C1 segment of cervical spinal cord (tissue), 14 donors: Measurements from ENCODE around the gene CIAO2B.
"Not testable (repeated sequence)": the region's sequence is repeated elsewhere in the genome, so short reads cannot be mapped to it uniquely, and the experiment has no call there.

ENCODE experiments used
- DNase-seq, 14 donors: peaks; one replicate each; lab custom pipeline; 2025; lab: John Stamatoyannopoulos, UW

CIAO2B gene

DNA sequence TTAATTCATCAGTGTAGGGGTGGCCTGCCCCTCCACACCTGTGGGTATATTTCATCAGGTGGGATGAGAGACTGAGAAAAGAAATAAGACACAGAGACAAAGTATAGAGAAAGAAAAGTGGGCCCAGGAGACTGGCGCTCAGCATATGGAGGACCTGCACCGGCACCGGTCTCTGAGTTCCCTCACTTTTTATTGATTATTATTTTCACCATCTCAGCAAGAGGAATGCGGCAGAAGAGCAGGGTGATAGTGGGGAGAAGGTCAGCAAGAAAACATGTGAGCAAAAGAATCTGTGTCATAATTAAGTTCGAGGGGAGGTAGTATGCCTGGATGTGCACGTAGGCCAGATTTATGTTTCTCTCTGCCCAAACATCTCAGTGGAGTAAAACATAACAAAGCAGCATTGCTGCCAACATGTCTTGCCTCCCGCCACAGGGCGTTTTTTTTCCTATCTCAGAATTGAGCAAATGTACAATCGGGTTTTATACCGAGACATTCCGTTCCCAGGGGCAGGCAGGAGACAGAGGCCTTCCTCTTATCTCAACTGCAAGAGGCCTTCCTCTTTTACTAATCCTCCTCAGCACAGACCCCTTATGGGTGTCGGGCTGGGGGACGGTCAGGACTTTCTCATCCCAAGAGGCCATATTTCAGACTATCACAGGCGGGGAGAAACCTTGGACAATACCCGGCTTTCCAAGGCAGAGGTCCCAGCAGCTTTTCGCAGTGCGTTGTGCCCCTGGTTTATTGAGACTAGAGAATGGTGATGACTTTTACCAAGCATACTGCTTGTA lies 21.4 kb upstream of the CIAO2B start:
- DNase-seq: not testable (repeated sequence)

DNA sequence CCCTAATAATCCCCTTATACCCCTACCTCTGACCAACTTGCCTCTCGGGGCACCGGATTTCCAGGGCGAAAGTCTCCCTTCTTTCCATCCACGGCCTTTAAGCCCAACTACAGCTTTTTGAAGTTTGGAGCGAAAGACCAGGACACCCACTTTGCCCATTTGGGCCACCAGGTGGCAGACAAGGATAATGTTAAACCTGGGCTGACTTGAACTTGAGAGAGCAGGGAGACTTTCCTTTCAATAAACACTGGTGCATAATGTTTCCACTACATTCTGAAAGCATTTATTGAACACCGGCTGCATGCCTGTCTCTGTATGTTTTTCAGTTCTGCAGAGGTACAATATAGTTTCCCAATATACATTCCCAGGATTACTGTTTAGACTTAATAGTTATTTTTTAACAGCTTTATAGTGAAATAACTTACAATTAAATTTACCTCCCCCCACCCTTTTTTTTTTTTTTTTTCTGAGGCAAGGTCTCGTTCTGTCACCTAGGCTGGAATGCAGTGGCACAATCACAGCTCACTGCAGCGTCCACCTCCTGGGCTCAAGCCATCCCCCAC lies 20.0 kb upstream of the CIAO2B start:
- DNase-seq: peak in 11 of 14 donors; percentile 11 to 61 (median 36)

- DNase-seq: no peak
Measured at GRCh38 chr16:66953462-66954096, 19.4 kb upstream of the CIAO2B start.

- DNase-seq: no peak
Measured at GRCh38 chr16:66952430-66953110, 18.4 kb upstream of the CIAO2B start.

DNA sequence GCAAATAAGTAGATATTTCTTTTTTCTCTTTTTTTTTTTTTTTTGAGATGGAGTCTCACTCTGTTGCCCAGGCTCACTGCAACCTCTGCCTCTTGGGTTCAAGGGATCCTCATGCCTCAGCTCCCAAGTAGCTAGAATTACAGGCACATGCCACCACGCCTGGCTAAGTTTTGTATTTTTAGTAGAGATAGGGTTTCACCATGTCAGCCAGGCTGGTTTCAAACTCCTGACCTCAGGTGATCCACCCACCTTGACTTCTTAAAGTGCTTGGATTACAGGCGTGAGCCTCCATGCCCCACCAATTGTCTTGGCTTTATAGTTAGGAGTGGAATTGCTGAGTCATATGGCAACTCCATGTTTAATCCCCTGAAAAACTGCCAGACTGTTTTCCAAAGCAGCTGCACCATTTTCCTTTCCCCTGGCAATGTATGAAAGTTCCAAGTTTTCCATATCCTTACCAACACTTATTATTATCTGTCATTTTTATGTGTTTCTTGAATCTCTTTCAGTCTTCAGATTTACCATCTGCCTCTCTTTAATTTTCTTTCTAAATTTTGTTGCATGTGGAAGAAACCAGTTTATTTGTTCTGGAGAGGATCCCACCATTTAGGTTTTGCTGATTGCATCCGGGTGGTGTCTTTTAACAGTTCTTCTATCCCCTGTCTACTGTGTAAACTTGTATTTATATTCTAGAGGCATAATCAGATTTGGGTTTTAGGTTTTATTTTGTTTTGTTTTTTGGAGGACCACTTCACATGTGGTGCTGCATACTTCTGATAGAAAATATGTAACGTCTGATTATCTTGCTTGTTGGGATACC lies 17.0 kb upstream of the CIAO2B start:
- DNase-seq: no peak

DNA sequence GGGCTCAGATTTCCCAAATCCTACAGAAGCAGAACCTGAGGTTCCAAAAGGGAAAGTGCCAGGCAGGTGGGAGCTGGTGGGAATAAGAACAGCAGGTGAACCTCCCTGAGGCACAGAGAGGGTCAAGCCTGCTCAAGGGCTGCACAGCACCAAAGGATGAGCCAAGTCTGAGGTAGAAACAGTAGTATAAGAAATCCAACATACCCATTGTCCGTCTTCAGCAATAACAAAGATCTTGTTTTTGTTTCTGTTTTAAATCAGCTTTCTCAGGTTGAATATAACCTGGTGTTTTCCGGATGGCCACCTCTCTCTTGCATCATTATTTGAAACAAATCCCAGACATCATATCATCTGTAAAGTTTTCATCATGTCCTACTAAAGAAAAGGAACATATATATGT lies 16.2 kb upstream of the CIAO2B start:
- no peak for DNase-seq

DNA sequence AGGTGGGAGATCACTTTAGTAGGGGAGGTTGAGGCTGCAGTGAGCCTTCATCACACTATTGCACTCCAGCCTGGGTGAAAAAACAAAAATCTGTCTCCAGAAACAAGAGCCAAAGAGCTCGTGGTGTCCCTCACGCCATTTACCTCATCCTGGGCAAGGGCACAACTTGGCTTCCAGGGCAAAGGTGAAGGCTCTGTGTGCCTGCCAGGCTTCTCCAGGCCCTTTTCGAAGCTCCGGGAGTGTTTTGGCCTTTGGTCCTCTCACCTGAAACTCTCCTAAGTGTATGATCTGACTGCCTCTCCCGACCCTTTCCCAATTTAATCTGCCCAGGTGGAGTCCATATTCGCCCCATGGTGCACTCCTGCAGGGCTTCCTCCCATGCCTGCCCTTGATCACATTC lies 15.3 kb upstream of the CIAO2B start:
- no peak for DNase-seq

- DNase-seq: no peak
Measured at GRCh38 chr16:66948837-66949225, 14.6 kb upstream of the CIAO2B start.

GRCh38 chr16:66948134-66948836 lies 14.1 kb upstream of the CIAO2B start:
- peak in 4 of 14 donors; percentile 10 to 42 (median 26) for DNase-seq

GRCh38 chr16:66947302-66948065 lies 13.3 kb upstream of the CIAO2B start:
- peak in 13 of 14 donors; percentile 5 to 76 (median 47) for DNase-seq

- no peak for DNase-seq
Measured at GRCh38 chr16:66946974-66947301, 12.7 kb upstream of the CIAO2B start.

DNA sequence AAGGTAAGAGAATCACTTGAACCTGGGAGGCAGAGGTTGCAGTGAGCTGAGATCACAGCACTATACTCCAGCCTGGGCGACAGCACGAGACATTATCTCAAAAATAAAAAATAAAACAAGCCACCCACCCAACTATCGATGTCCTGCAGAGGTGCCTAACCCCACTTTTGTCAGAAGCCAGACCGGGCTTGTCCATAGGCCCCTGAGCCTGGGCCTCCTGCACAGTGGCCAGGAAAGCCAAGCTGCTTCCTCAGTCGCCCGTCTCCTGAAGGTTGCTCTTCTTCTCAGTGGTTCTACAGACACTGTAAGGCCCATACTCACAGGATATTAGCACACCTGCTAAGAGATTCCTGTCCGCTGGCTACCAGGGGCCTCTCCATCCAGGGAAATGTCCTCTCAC lies 12.3 kb upstream of the CIAO2B start:
- DNase-seq: no peak

GRCh38 chr16:66945939-66946338 lies 11.7 kb upstream of the CIAO2B start:
- DNase-seq: no peak

DNA sequence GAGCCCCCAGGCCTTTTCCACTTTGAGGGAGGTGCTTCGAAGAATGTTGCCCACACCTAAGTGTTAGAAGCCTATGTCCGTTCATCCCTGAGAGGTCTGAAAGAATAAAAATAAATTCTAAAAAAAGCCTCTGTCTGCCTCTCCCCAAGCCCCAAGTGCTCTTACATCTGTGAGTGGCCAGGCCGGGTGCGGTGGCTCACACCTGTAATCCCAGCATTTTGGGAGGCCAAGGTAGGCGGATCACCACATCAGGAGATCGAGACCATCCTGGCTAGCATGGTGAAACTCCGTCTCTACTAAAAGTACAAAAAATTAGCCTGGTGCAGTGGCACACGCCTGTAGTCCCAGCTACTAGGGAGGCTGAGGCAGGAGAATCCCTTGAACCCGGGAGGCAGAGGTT lies 10.8 kb upstream of the CIAO2B start:
- DNase-seq: not testable (repeated sequence)

DNA sequence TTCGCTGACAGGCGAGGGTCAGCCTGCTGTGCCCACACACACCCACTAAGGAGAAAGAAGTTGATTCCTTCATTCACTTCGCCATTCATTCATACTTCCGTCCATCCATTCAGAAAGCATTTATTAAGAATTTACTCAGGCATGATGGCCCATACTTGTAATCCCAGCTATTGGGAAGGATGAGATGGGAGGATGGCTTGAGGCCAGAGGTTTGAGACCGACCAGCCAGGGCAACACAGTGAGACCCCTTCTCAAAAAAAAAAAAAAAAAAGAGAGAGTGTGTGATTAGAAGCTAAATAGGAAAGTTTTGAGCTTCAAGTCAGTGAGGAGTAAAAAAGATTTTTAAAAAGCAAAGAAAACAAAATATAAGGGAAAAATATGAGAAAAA lies 9.8 kb upstream of the CIAO2B start:
- no peak for DNase-seq

GRCh38 chr16:66943426-66944053 lies 9.3 kb upstream of the CIAO2B start:
- DNase-seq: no peak

DNA sequence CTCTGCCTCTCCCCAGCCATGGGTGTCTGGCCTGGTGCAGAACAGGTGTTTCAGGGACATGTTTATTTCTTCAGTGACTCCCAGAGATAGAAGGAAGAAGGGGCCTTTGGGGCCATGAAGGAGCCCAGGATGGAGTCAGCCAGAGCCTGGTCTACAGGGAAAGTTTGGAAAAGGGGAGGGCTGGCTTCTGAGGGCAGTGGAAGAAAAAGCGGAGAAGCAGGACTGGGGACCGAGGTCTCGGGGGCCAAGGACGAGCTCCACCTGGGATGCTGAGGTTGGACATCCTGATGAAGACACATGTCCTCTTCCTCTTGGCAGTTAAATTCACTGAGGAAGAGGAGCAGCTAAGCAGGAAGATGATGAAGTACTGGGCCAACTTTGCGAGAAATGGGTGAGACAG lies 8.8 kb upstream of the CIAO2B start:
- DNase-seq: no peak

DNA sequence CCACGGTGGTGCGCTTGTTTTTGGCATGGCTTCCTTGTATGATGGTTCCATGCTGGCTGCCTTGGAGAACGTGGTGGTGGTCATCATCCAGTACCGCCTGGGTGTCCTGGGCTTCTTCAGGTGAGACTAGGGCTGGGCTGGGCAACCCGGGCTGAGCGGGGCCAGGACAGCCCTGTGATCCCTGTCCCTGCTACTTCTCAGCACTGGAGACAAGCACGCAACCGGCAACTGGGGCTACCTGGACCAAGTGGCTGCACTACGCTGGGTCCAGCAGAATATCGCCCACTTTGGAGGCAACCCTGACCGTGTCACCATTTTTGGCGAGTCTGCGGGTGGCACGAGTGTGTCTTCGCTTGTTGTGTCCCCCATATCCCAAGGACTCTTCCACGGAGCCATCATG lies 6.0 kb upstream of the CIAO2B start:
- DNase-seq: no peak

- no peak for DNase-seq
Measured at GRCh38 chr16:66939366-66939765, 5.2 kb upstream of the CIAO2B start.
